Activated naive CD8-positive, alpha-beta T cell (primary cell): ENCODE results near the gene PPP1R10.

Experiments used
- H3K27ac Mint-ChIP-seq: one replicate; pipeline ENCODE4 v1.8.0; 2021; ENCODE audit warnings: mixed read lengths
- H3K27me3 Mint-ChIP-seq: one replicate; pipeline ENCODE4 v1.8.0; 2021; ENCODE audit warnings: mixed read lengths
- H3K36me3 Mint-ChIP-seq: one replicate; pipeline ENCODE4 v1.8.0; 2021; ENCODE audit warnings: mixed read lengths
- H3K4me1 Mint-ChIP-seq: one replicate; pipeline ENCODE4 v1.8.0; 2021; ENCODE audit warnings: low read depth, mixed read lengths
- H3K4me3 Mint-ChIP-seq: one replicate; pipeline ENCODE4 v1.8.0; 2021; ENCODE audit warnings: mild to moderate bottlenecking, mixed read lengths
- H3K9me3 Mint-ChIP-seq: one replicate; pipeline ENCODE4 v1.8.0; 2021; ENCODE audit warnings: low read depth, mixed read lengths

The PPP1R10 gene

GRCh38 chr6:30592287-30592686 is 24.8 kb downstream of the PPP1R10 start:
- no peak overlapping the region for H3K27ac Mint-ChIP-seq
- H3K36me3 Mint-ChIP-seq, result peaks cover 6% of the 10 kb centered on the region
- H3K27me3 Mint-ChIP-seq, result no peaks in the 10 kb centered on the region
- H3K9me3 Mint-ChIP-seq, result no peaks in the 10 kb centered on the region
- peaks cover 8% of the 10 kb centered on the region for H3K4me1 Mint-ChIP-seq
- H3K4me3 Mint-ChIP-seq, result no peak overlapping the region

DNA sequence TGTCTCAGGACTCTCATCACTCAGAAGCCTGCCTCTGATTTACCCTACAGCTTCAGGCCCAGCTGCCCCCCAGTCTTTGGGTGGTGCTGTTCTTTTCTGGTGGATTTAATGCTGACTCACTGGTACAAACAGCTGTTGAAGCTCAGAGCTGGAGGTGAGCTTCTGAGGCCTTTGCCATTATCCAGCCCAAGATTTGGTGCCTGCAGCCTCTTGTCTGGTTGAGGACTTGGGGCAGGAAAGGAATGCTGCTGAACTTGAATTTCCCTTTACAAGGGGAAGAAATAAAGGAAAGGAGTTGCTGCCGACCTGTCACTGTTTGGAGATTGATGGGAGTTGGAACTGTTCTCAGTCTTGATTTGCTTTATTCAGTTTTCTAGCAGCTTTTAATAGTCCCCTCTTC is 26.0 kb downstream of the PPP1R10 start:
- H3K4me1 Mint-ChIP-seq, result peaks cover 5% of the 10 kb centered on the region
- no peaks in the 10 kb centered on the region for H3K9me3 Mint-ChIP-seq
- no peak overlapping the region for H3K4me3 Mint-ChIP-seq
- H3K27ac Mint-ChIP-seq, result no peak overlapping the region
- H3K27me3 Mint-ChIP-seq, result no peaks in the 10 kb centered on the region
- H3K36me3 Mint-ChIP-seq, result peaks cover 10% of the 10 kb centered on the region

- Mint-ChIP-seq H3K27ac (no peak overlapping the region), H3K27me3 (no peaks in the 10 kb centered on the region), H3K9me3 (no peaks in the 10 kb centered on the region), H3K4me1 (peaks cover 5% of the 10 kb centered on the region), H3K36me3 (peaks cover 10% of the 10 kb centered on the region), H3K4me3 (no peak overlapping the region)
Measured at GRCh38 chr6:30590509-30590908, 26.5 kb downstream of the PPP1R10 start.

GRCh38 chr6:30589754-30590358 is 27.2 kb downstream of the PPP1R10 start:
- Mint-ChIP-seq H3K9me3 (no peaks in the 10 kb centered on the region), H3K36me3 (peaks cover 12% of the 10 kb centered on the region), H3K4me1 (peaks cover 5% of the 10 kb centered on the region), H3K27ac (no peak overlapping the region), H3K27me3 (no peaks in the 10 kb centered on the region), H3K4me3 (no peak overlapping the region)

GRCh38 chr6:30583921-30584320 is 33.1 kb downstream of the PPP1R10 start:
- Mint-ChIP-seq H3K36me3 (peaks cover 8% of the 10 kb centered on the region), H3K27ac (peak overlapping the region; percentile 46), H3K27me3 (no peaks in the 10 kb centered on the region), H3K4me1 (peaks cover 3% of the 10 kb centered on the region), H3K9me3 (no peaks in the 10 kb centered on the region), H3K4me3 (no peak overlapping the region)

GRCh38 chr6:30578051-30578450 is 39.0 kb downstream of the PPP1R10 start:
- Mint-ChIP-seq H3K9me3 (no peaks in the 10 kb centered on the region), H3K36me3 (peaks cover 14% of the 10 kb centered on the region), H3K4me1 (peaks cover 46% of the 10 kb centered on the region), H3K4me3 (no peak overlapping the region), H3K27me3 (no peaks in the 10 kb centered on the region), H3K27ac (peak overlapping the region; percentile 66)

DNA sequence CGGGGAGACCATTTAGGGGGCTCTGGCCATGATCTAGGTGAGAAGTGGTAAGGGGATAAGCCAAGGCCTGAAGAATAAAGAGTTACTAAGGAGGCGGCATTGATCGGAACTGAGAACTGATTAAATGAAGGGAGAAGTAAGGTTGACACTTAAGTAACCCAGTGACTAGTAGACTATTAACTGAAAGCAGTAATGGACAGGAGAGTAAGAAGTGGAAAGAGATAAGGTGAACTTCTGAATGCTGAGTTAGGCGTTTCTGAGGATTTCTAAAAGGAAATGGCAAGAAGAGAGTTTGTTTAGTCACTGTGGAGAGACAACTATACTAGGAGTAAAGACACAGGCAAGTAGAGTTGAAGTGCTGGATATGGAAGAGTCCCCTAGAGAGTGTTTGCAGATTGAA is 43.9 kb downstream of the PPP1R10 start:
- Mint-ChIP-seq H3K36me3 (peaks cover 16% of the 10 kb centered on the region), H3K4me3 (peak overlapping the region; percentile 92), H3K9me3 (no peaks in the 10 kb centered on the region), H3K27me3 (no peaks in the 10 kb centered on the region), H3K27ac (peak overlapping the region; percentile 99), H3K4me1 (peaks cover 79% of the 10 kb centered on the region)

- Mint-ChIP-seq H3K9me3 (no peaks in the 10 kb centered on the region), H3K27ac (peak overlapping the region; percentile 99), H3K4me3 (peak overlapping the region; percentile 92), H3K4me1 (peaks cover 77% of the 10 kb centered on the region), H3K36me3 (peaks cover 12% of the 10 kb centered on the region), H3K27me3 (no peaks in the 10 kb centered on the region)
Measured at GRCh38 chr6:30572148-30572547, 44.9 kb downstream of the PPP1R10 start.

- Mint-ChIP-seq H3K4me1 (peaks cover 75% of the 10 kb centered on the region), H3K27me3 (no peaks in the 10 kb centered on the region), H3K27ac (peak overlapping the region; percentile 99), H3K4me3 (peak overlapping the region; percentile 92), H3K9me3 (no peaks in the 10 kb centered on the region), H3K36me3 (peaks cover 12% of the 10 kb centered on the region)
Measured at GRCh38 chr6:30571762-30572082, 45.3 kb downstream of the PPP1R10 start.

- H3K36me3 Mint-ChIP-seq, result peaks cover 12% of the 10 kb centered on the region
- peaks cover 71% of the 10 kb centered on the region for H3K4me1 Mint-ChIP-seq
- H3K9me3 Mint-ChIP-seq, result no peaks in the 10 kb centered on the region
- H3K4me3 Mint-ChIP-seq, result peak within 1 kb of the TSS; percentile 92
- no peaks in the 10 kb centered on the region for H3K27me3 Mint-ChIP-seq
- H3K27ac Mint-ChIP-seq, result peak within 1 kb of the TSS; percentile 99
Measured at GRCh38 chr6:30571075-30571761, 45.8 kb downstream of the PPP1R10 start, which contains the start of gene ABCF1. Gene ABCF1, plus strand, starts transcription at chr6:30571442. Its CDS starts 46 bp downstream, at chr6:30571488.

- H3K4me1 Mint-ChIP-seq, result peaks cover 72% of the 10 kb centered on the region
- no peaks in the 10 kb centered on the region for H3K27me3 Mint-ChIP-seq
- H3K36me3 Mint-ChIP-seq, result peaks cover 12% of the 10 kb centered on the region
- H3K27ac Mint-ChIP-seq, result peak overlapping the region; percentile 99
- H3K4me3 Mint-ChIP-seq, result peak overlapping the region; percentile 92
- no peaks in the 10 kb centered on the region for H3K9me3 Mint-ChIP-seq
Measured at GRCh38 chr6:30570740-30571074, 46.3 kb downstream of the PPP1R10 start.

- H3K27ac Mint-ChIP-seq, result peak overlapping the region; percentile 99
- H3K4me1 Mint-ChIP-seq, result peaks cover 71% of the 10 kb centered on the region
- H3K4me3 Mint-ChIP-seq, result peak overlapping the region; percentile 92
- no peaks in the 10 kb centered on the region for H3K9me3 Mint-ChIP-seq
- no peaks in the 10 kb centered on the region for H3K27me3 Mint-ChIP-seq
- H3K36me3 Mint-ChIP-seq, result peaks cover 12% of the 10 kb centered on the region
Measured at GRCh38 chr6:30570263-30570662, 46.8 kb downstream of the PPP1R10 start.

- Mint-ChIP-seq H3K36me3 (peaks cover 8% of the 10 kb centered on the region), H3K27me3 (no peaks in the 10 kb centered on the region), H3K27ac (peak overlapping the region; percentile 41), H3K4me1 (peaks cover 58% of the 10 kb centered on the region), H3K4me3 (no peak overlapping the region), H3K9me3 (no peaks in the 10 kb centered on the region)
Measured at GRCh38 chr6:30568245-30568644, 48.8 kb downstream of the PPP1R10 start.

DNA sequence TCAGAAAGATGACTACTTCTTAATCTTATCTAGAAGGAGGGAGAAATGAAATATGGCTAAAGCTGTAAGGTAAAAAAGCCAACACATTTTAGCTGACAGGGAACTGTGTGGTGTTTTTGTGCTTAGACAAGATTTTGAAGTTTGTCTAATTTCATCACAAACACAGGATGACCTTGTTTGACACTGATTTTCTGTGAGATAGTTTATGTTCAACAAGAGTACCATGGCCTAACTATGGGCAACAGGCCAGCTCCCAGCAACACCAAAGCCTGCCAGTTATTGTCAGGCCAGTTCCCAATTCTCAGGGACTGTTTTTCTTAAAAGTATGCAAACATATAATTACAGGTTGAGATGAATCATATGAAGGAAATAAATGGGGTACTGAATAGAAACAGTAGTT is 51.3 kb downstream of the PPP1R10 start:
- peak overlapping the region; percentile 51 for H3K27ac Mint-ChIP-seq

DNA sequence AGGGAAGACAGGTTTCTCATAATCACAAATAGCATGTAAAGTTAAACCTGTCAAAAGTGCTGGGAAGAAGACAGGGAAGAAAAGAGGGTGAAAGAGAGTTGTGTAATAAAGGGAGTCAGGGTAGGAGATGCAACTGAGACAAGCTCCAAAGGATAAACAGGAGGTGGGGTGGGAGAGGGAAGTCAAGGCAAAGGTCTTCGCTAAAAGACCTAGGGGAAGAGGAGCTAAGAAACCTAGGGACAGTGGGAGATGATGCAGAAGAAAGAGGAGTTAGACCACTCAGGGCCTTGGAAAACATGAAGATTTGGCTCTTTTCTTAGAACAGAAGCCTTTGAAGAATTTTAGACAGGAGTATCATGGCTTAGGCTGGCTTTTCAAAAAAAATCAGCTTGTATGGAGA is 52.9 kb downstream of the PPP1R10 start:
- Mint-ChIP-seq H3K27me3 (no peaks in the 10 kb centered on the region), H3K4me3 (no peak overlapping the region), H3K9me3 (no peaks in the 10 kb centered on the region), H3K27ac (peak overlapping the region; percentile 29), H3K36me3 (no peaks in the 10 kb centered on the region), H3K4me1 (peaks cover 34% of the 10 kb centered on the region)

More for the DNA sequence above, 51.3 kb downstream of the PPP1R10 start:
- Mint-ChIP-seq H3K4me3 (no peak overlapping the region), H3K4me1 (peaks cover 39% of the 10 kb centered on the region), H3K9me3 (no peaks in the 10 kb centered on the region), H3K36me3 (no peaks in the 10 kb centered on the region), H3K27me3 (no peaks in the 10 kb centered on the region)
